BE2C (cell line): ENCODE data around the gene PHF14.

ENCODE experiments used
- DNase-seq: peaks from one replicate; pipeline ENCODE4 v3.0.0-alpha.2; 2020
- H3K27me3 ChIP-seq: fragments of 250-450 bp; sonication (Bioruptor Pico); 2 replicates; pipeline ENCODE4 v1.5.1; 2020; ENCODE audit warnings: mild to moderate bottlenecking
- H3K36me3 ChIP-seq: fragments of 250-450 bp; sonication (Bioruptor Pico); 2 replicates; pipeline ENCODE4 v1.5.1; 2020; ENCODE audit warnings: mild to moderate bottlenecking
- H3K4me1 ChIP-seq: fragments of 250-450 bp; sonication (Bioruptor Pico); 2 replicates; pipeline ENCODE4 v1.5.1; 2020
- H3K4me3 ChIP-seq: 2 replicates; pipeline ENCODE4 v1.5.1; 2011; ENCODE audit warnings: low read depth, low read length
- H3K9me3 ChIP-seq: fragments of 250-450 bp; sonication (Bioruptor Pico); 2 replicates; pipeline ENCODE4 v1.5.1; 2020
- CTCF ChIP-seq: IDR thresholded peaks from 2 replicates; pipeline ENCODE4 v1.5.1; 2012; ENCODE audit warnings: mild to moderate bottlenecking, low read depth, low read length

Gene PHF14

GRCh38 chr7:11175371-11175770 is 201.7 kb downstream of the PHF14 start:
- H3K4me3 ChIP-seq = no peak overlapping the region
- DNase-seq = no peak
- no peak for TF ChIP-seq CTCF
- H3K9me3 ChIP-seq = no peaks in the 10 kb centered on the region
- H3K4me1 ChIP-seq = peaks cover 5% of the 10 kb centered on the region; the same call in 1 of the 2 replicates
- no peaks in the 10 kb centered on the region for H3K36me3 ChIP-seq
- no peaks in the 10 kb centered on the region for H3K27me3 ChIP-seq

- H3K4me1 ChIP-seq = peaks cover 5% of the 10 kb centered on the region; the same call in 1 of the 2 replicates
- no peaks in the 10 kb centered on the region for H3K9me3 ChIP-seq
- H3K36me3 ChIP-seq = no peaks in the 10 kb centered on the region
- no peak overlapping the region for H3K4me3 ChIP-seq
- no peaks in the 10 kb centered on the region for H3K27me3 ChIP-seq
- TF ChIP-seq CTCF = no peak
- DNase-seq = no peak
Observed at GRCh38 chr7:11175887-11176286, 202.2 kb downstream of the PHF14 start.

DNA sequence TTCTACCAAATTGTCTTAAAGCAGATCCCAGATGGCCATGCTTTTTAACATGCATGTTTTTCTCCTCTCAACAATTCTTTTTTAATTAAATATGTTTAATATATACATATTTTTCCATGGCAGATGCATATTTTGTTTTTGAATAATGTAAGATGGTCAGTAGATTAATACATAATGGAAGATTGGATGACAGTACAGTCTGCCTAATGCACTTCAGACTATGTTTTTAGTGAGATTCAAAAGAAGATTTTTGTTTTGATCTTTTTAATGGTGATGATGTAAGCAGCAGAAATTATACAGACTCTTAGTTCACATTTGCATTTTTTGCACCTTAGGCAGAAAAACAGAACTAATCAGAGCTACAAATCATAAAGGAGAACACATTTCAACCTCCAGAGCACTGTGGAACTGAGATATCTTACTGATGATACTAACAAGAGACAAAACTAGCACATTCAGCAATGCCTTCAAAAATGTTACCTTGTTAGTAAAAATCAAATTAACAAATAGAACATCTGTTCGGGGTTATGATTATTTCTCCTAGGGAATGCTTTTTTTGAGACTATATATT is 203.4 kb downstream of the PHF14 start:
- no peaks in the 10 kb centered on the region for H3K36me3 ChIP-seq
- no peaks in the 10 kb centered on the region for H3K4me1 ChIP-seq
- no peak for TF ChIP-seq CTCF
- H3K27me3 ChIP-seq = no peaks in the 10 kb centered on the region
- no peak overlapping the region for H3K4me3 ChIP-seq
- no peak for DNase-seq
- no peaks in the 10 kb centered on the region for H3K9me3 ChIP-seq

- H3K36me3 ChIP-seq = no peaks in the 10 kb centered on the region
- no peaks in the 10 kb centered on the region for H3K9me3 ChIP-seq
- no peaks in the 10 kb centered on the region for H3K4me1 ChIP-seq
- no peak overlapping the region for H3K4me3 ChIP-seq
- DNase-seq = no peak
- no peak for TF ChIP-seq CTCF
- no peaks in the 10 kb centered on the region for H3K27me3 ChIP-seq
Observed at GRCh38 chr7:11177793-11178192, 204.1 kb downstream of the PHF14 start.

DNA sequence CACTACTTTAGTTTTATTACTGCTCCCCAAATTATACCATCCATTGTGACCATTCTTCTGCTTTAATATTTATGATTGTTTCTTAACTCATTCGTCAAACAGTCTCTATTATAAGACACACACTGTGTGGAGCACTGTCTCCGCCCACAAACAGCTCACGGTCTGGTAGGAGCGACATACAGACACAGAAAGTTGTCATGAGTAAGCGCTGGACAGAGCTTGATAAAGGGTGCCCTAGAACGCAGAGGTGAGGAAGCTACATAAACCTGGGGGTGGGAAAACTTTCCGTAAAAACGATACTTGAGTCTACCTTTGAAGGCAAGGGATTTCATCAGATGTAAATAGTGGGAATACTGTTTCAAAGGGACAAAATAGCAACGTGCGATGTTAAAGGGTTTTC is 207.9 kb downstream of the PHF14 start:
- Histone ChIP-seq H3K9me3 (no peaks in the 10 kb centered on the region), H3K36me3 (no peaks in the 10 kb centered on the region), H3K4me1 (no peaks in the 10 kb centered on the region), H3K4me3 (no peak overlapping the region), H3K27me3 (no peaks in the 10 kb centered on the region)
- TF ChIP-seq CTCF = no peak
- no peak for DNase-seq

- Histone ChIP-seq H3K4me3 (no peak overlapping the region), H3K9me3 (no peaks in the 10 kb centered on the region), H3K4me1 (no peaks in the 10 kb centered on the region), H3K27me3 (no peaks in the 10 kb centered on the region), H3K36me3 (no peaks in the 10 kb centered on the region)
- no peak for TF ChIP-seq CTCF
- no peak for DNase-seq
Observed at GRCh38 chr7:11182736-11183135, 209.1 kb downstream of the PHF14 start.
